ENCODE data around the gene HOXA6. TPM values are rescaled to one million over a fixed set of nuclear protein-coding genes. Genes with fewer than 3 reads are reported as not detected.
A peak's percentile ranks its signal among the peaks of the same experiment; 100 is the strongest.

Gene HOXA6
- polyA plus RNA-seq, 3 donors = not detected

DNA sequence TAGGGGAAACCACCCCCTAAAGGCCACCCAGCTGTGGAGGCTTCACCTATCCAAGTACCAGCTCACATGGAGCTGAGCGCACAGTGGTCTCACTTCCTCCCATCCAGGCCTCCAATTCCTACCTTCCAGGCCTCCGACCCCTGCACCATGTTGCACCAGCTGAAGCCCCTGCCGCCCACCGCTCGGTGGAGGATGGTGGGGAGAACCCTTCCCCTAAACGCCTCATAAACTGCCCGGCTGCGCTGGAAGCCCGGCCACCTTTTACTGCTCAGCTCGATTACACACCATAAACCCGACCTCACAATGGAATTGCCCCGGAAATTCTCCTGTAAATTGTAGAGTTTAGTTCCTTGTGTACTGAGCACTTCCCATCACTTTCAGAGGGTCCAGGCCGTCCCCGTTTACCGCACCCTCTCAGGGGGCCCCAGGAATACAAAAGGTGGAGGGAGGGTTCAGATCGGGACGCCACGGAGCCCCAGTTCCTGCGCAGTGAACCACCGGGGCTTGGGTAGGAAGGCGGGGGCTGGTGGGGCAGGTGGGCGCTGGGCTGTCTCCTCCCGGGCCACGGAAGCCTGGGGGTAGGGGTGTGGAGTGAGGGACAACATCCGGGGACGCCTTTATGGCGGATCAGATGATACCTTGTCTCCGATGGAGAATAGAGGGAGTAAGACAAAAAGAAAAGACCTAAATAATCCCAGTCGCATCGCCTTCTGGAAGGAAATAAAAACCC lies 10.3 kb upstream of the HOXA6 start:
- Mint-ChIP-seq H3K36me3 (peaks cover 6 to 24% of the 10 kb centered on the region in 2 donors), H3K27me3 (ENCODE audit: low read depth in 3 of 3) (peaks cover 89 to 93% (median 90%) of the 10 kb centered on the region in 3 donors), H3K4me1 (peaks cover 58% of the 10 kb centered on the region), H3K27ac (no peak overlapping the region), H3K4me3 (peak overlapping the region; percentile 41 to 80), H3K9me3 (peaks cover 0 to 57% (median 23%) of the 10 kb centered on the region in 7 donors)
- peaks cover 51 to 61% of the 10 kb centered on the region in 2 donors for H3K4me1 ChIP-seq (ENCODE audit: control insufficient read depth in 1 of 2, insufficient read depth in 2 of 2, low read length in 2 of 2)
- WGBS (ENCODE audit: insufficient coverage) = 0% methylated on average over 6 of the region's 30 CpGs
- peaks cover 76 to 92% of the 10 kb centered on the region in 2 donors for H3K27me3 ChIP-seq (ENCODE audit: control insufficient read depth in 2 of 2, insufficient read depth in 2 of 2, low read length in 2 of 2)
- no peak overlapping the region for H3K9ac ChIP-seq (ENCODE audit: insufficient read depth, low read length, poor library complexity, severe bottlenecking)
- TF ChIP-seq, protein P1, sequence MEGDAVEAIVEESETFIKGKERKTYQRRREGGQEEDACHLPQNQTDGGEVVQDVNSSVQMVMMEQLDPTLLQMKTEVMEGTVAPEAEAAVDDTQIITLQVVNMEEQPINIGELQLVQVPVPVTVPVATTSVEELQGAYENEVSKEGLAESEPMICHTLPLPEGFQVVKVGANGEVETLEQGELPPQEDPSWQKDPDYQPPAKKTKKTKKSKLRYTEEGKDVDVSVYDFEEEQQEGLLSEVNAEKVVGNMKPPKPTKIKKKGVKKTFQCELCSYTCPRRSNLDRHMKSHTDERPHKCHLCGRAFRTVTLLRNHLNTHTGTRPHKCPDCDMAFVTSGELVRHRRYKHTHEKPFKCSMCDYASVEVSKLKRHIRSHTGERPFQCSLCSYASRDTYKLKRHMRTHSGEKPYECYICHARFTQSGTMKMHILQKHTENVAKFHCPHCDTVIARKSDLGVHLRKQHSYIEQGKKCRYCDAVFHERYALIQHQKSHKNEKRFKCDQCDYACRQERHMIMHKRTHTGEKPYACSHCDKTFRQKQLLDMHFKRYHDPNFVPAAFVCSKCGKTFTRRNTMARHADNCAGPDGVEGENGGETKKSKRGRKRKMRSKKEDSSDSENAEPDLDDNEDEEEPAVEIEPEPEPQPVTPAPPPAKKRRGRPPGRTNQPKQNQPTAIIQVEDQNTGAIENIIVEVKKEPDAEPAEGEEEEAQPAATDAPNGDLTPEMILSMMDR (IDR thresholded peaks at IDR 0.05) = no peak
- intact Hi-C loops (cut with micrococcal nuclease) = loop anchor here in 1 of 2 donors (5.0 kb wide), 2 partner anchors 61 to 1296 kb away; partner anchors contain the start of gene HOXA1
- no peaks in the 10 kb centered on the region for H3K36me3 ChIP-seq (replicated peaks in 1 of 2; ENCODE audit: control insufficient read depth in 1 of 2, insufficient read depth in 2 of 2, low read length in 2 of 2)
- peaks cover 0 to 55% of the 10 kb centered on the region in 2 donors for H3K9me3 ChIP-seq (replicated peaks in 1 of 2; ENCODE audit: control insufficient read depth in 1 of 2, insufficient read depth in 1 of 2, low read length in 2 of 2)
- no peak overlapping the region for H3K4me3 ChIP-seq (replicated peaks in 1 of 3; ENCODE audit: low read depth in 2 of 3, low read length in 3 of 3)
- H3K27ac ChIP-seq (ENCODE audit: low read depth in 1 of 2, low read length in 2 of 2) = no peak overlapping the region
- DNase-seq = no peak
- no peak overlapping the region for H3K4me2 ChIP-seq (replicated peaks; ENCODE audit: extremely low read depth, low read length, poor library complexity, severe bottlenecking)
- H4K20me1 ChIP-seq (ENCODE audit: insufficient read depth, low read length) = no peaks in the 10 kb centered on the region
- no peaks in the 10 kb centered on the region for H3K79me2 ChIP-seq (ENCODE audit: insufficient read depth, low read length)
- no peak overlapping the region for H2AFZ ChIP-seq (ENCODE audit: insufficient read depth, low read depth, low read length, poor library complexity, severe bottlenecking)

DNA sequence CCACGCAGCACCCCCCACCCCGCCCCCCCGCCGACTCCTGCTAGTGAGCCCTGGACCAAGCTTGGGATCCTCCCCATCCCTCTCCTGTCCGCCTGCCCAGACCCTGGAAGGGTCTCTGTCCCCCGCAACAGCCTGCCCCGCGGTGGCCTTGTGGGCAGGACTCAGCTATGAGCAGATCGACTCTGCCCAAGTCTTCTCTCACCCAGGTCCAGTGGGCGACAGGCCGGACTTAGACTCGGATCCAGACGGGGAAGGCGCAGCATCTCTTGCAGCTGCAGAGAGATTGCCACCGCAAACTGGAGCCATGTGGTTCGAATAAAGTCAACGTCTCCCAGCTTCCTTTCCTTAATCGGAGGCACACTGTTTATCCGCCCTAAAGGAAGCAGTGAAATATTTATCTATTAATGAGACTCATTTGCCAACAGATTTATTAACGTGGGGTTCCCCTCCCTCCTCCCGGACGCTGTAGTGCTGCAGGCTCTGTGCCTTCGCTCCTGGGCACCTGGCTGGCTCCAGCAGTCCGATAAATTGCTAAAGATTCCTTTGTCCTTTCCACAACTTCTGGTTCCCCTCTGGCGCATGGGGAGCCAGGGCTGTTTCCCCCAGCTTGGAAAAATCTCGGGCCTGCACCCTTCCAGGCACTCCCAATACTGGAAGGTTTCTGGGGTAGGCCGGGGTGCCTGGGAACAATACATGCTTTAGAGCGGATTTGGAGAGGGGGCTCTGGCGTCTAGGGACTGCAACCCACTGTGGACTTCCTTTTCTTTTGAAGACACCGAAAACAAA lies 9.5 kb upstream of the HOXA6 start:
- Mint-ChIP-seq H3K9me3 (peaks cover 0 to 61% (median 23%) of the 10 kb centered on the region in 7 donors), H3K4me1 (peaks cover 64% of the 10 kb centered on the region), H3K4me3 (peak overlapping the region in 1 of 2 donors; percentile 80), H3K27ac (no peak overlapping the region), H3K36me3 (peaks cover 5 to 21% of the 10 kb centered on the region in 2 donors), H3K27me3 (ENCODE audit: low read depth in 3 of 3) (peaks cover 87 to 96% (median 90%) of the 10 kb centered on the region in 3 donors)
- Histone ChIP-seq H3K4me3 (replicated peaks in 1 of 3; ENCODE audit: low read depth in 2 of 3, low read length in 3 of 3) (no peak overlapping the region), H3K9ac (ENCODE audit: insufficient read depth, low read length, poor library complexity, severe bottlenecking) (no peak overlapping the region), H3K4me1 (ENCODE audit: control insufficient read depth in 1 of 2, insufficient read depth in 2 of 2, low read length in 2 of 2) (peaks cover 58 to 63% of the 10 kb centered on the region in 2 donors), H3K4me2 (replicated peaks; ENCODE audit: extremely low read depth, low read length, poor library complexity, severe bottlenecking) (no peak overlapping the region), H2AFZ (ENCODE audit: insufficient read depth, low read depth, low read length, poor library complexity, severe bottlenecking) (no peak overlapping the region), H4K20me1 (ENCODE audit: insufficient read depth, low read length) (no peaks in the 10 kb centered on the region), H3K27ac (ENCODE audit: low read depth in 1 of 2, low read length in 2 of 2) (no peak overlapping the region), H3K79me2 (ENCODE audit: insufficient read depth, low read length) (no peaks in the 10 kb centered on the region), H3K9me3 (replicated peaks in 1 of 2; ENCODE audit: control insufficient read depth in 1 of 2, insufficient read depth in 1 of 2, low read length in 2 of 2) (peaks cover 0 to 63% of the 10 kb centered on the region in 2 donors), H3K27me3 (ENCODE audit: control insufficient read depth in 2 of 2, insufficient read depth in 2 of 2, low read length in 2 of 2) (peaks cover 82 to 92% of the 10 kb centered on the region in 2 donors), H3K36me3 (replicated peaks in 1 of 2; ENCODE audit: control insufficient read depth in 1 of 2, insufficient read depth in 2 of 2, low read length in 2 of 2) (no peaks in the 10 kb centered on the region)
- DNase-seq = no peak
- TF ChIP-seq, protein P1 (IDR thresholded peaks at IDR 0.05) = no peak
- intact Hi-C loops (cut with micrococcal nuclease) = loop anchor here in 1 of 2 donors (5.0 kb wide), 2 partner anchors 60 to 1295 kb away; partner anchors contain the start of gene HOXA1
- 2% methylated on average over 22 of the region's 30 CpGs for WGBS (ENCODE audit: insufficient coverage)

Measured in CD14-positive monocyte (primary cell).